Prostate gland (tissue), 1 donor: ENCODE data around the gene OMG.

Source experiments
- POLR2A ChIP-seq: fragments of 450-650 bp; IDR thresholded peaks from one replicate; pipeline ENCODE4 v1.6.1; 2016; ENCODE audit warnings: antibody characterized with exemption, mild to moderate bottlenecking
- POLR2AphosphoS5 ChIP-seq: sonication (generic); formaldehyde crosslinking; IDR thresholded peaks from one replicate; pipeline ENCODE4 v1.6.1; 2017; ENCODE audit warnings: antibody characterized with exemption

GRCh38 chr17:31339906-31340661, 43.0 kb upstream of the OMG start:
- no peak for TF ChIP-seq POLR2A
- TF ChIP-seq POLR2AphosphoS5, result no peak
